OCI-LY3 (cell line): ENCODE results near the gene RAB3D.

Source experiments
- CTCF ChIP-seq: fragments of 200-600, 300-600 bp; sonication (generic); IDR thresholded peaks from 2 replicates; pipeline ENCODE4 v1.5.1; 2014; ENCODE audit warnings: antibody characterized with exemption, low read length, low read depth
- EZH2phosphoT487 ChIP-seq: fragments of 200-600 bp; shearing (Covaris generic); IDR thresholded peaks from 2 replicates; pipeline ENCODE4 v1.6.1; 2018; ENCODE audit warnings: antibody characterized with exemption, mixed run types, low read depth

GRCh38 chr19:11324079-11324661 lies 15.3 kb downstream of the RAB3D start:
- TF ChIP-seq CTCF (no peak), EZH2phosphoT487 (no peak)
